NCI-H2196 treated with DMSO at 0.1 percent for 48 hours (cell line): ENCODE results near the gene SLC22A23.
A peak's percentile ranks its signal among the peaks of the same experiment; 100 is the strongest.

Source experiments
- DNase-seq: peaks from one replicate; lab custom pipeline; 2025; ENCODE audit not compliant: unreplicated experiment; lab: John Stamatoyannopoulos, UW

The SLC22A23 gene

GRCh38 chr6:3355011-3355357 is 101.9 kb downstream of the SLC22A23 start:
- DNase-seq: no peak

GRCh38 chr6:3353939-3354338 is 102.9 kb downstream of the SLC22A23 start:
- no peak for DNase-seq

- DNase-seq: no peak
These were observed 103.5 kb downstream of the SLC22A23 start for GRCh38 chr6:3353213-3353903.

GRCh38 chr6:3352678-3353077 is 104.2 kb downstream of the SLC22A23 start:
- no peak for DNase-seq

- DNase-seq: no peak
These were observed 104.9 kb downstream of the SLC22A23 start for GRCh38 chr6:3351829-3352524.

GRCh38 chr6:3351105-3351676 is 105.7 kb downstream of the SLC22A23 start:
- peak; percentile 92 for DNase-seq

- DNase-seq: no peak
These were observed 106.5 kb downstream of the SLC22A23 start for GRCh38 chr6:3350252-3350796.

- peak; percentile 69 for DNase-seq
These were observed 107.2 kb downstream of the SLC22A23 start for GRCh38 chr6:3349388-3350251.

GRCh38 chr6:3348821-3349220 is 108.0 kb downstream of the SLC22A23 start:
- no peak for DNase-seq

GRCh38 chr6:3347826-3348225 is 109.0 kb downstream of the SLC22A23 start:
- DNase-seq: no peak

- no peak for DNase-seq
These were observed 109.6 kb downstream of the SLC22A23 start for GRCh38 chr6:3347247-3347646.

- no peak for DNase-seq
These were observed 110.4 kb downstream of the SLC22A23 start for GRCh38 chr6:3346476-3346875.

- no peak for DNase-seq
These were observed 111.0 kb downstream of the SLC22A23 start for GRCh38 chr6:3345836-3346235.

- no peak for DNase-seq
These were observed 113.6 kb downstream of the SLC22A23 start for GRCh38 chr6:3343089-3343883.

GRCh38 chr6:3341467-3341866 is 115.4 kb downstream of the SLC22A23 start:
- DNase-seq: no peak

- no peak for DNase-seq
These were observed 116.0 kb downstream of the SLC22A23 start for GRCh38 chr6:3340894-3341293.

- DNase-seq: no peak
These were observed 116.5 kb downstream of the SLC22A23 start for GRCh38 chr6:3340358-3340802.

GRCh38 chr6:3339811-3340210 is 117.0 kb downstream of the SLC22A23 start:
- DNase-seq: no peak

GRCh38 chr6:3337521-3338350 is 119.1 kb downstream of the SLC22A23 start:
- DNase-seq: no peak
